ENCODE data around the gene MGLL.
"Not testable (repeated sequence)": the region's sequence is repeated elsewhere in the genome, so short reads cannot be mapped to it uniquely, and the experiment has no call there.

MGLL gene

DNA sequence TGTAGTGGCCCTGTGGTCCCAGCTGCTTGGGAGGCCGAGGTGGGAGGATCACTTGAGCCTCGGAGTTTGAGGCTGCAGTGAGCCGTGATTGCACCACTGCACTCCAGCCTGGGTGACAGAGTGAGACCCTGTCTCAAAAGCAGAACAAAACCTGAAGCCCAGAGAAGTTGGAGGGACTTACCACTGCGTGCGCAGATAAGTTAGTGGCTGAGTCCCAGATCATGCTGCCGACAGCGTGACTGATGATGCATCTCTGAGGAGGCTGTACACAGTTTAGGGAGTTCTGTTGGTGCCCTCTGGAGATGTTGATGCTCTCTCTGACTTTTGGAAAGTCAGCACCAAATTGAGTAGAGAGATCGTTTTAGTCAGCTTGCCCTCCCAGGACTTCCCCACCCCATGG, 165.4 kb downstream of the MGLL start:
- Histone ChIP-seq H3K4me3 (ENCODE audit: low read depth in 1 of 5, low read length in 5 of 5) (no peak overlapping the region), H3K27me3 (ENCODE audit: control insufficient read depth in 5 of 5, insufficient read depth in 4 of 5, low read length in 5 of 5) (no peaks in the 10 kb centered on the region), H3K27ac (ENCODE audit: low read depth, low read length) (no peak overlapping the region), H3K9ac (ENCODE audit: low read length in 5 of 5) (no peak overlapping the region), H3K36me3 (ENCODE audit: control insufficient read depth in 5 of 5, insufficient read depth in 5 of 5, low read length in 5 of 5) (no peaks in the 10 kb centered on the region), H3K9me3 (ENCODE audit: control insufficient read depth in 5 of 5, low read length in 5 of 5) (no peaks in the 10 kb centered on the region), H3K4me1 (ENCODE audit: control insufficient read depth in 5 of 5, insufficient read depth in 5 of 5, low read length in 5 of 5) (peaks cover 0 to 14% (median 7%) of the 10 kb centered on the region in 5 donors)

DNA sequence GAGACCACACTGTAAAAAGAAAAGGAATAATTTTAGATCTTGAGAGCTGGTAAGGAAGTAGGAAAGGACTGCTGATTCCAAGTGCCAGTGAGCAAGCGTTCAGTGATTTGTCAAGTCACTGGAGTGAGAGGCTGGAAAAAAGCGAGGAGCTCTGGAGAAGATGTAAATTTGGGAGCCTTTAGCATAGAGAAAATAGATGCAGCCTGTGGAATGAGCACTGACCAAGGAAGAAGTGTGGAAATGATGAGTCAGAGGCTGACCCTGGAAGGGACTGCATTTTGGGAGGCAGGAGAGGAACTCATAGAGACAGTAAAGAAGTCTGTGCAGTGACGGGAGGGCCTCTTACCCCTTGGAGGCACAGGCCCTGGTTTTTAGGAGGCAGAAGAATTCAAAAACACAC, 166.7 kb downstream of the MGLL start:
- Histone ChIP-seq H3K4me3 (ENCODE audit: low read depth in 1 of 5, low read length in 5 of 5) (no peak overlapping the region), H3K36me3 (ENCODE audit: control insufficient read depth in 5 of 5, insufficient read depth in 5 of 5, low read length in 5 of 5) (no peaks in the 10 kb centered on the region), H3K27me3 (ENCODE audit: control insufficient read depth in 5 of 5, insufficient read depth in 4 of 5, low read length in 5 of 5) (no peaks in the 10 kb centered on the region), H3K9me3 (ENCODE audit: control insufficient read depth in 5 of 5, low read length in 5 of 5) (no peaks in the 10 kb centered on the region), H3K4me1 (ENCODE audit: control insufficient read depth in 5 of 5, insufficient read depth in 5 of 5, low read length in 5 of 5) (peaks cover 0 to 14% (median 7%) of the 10 kb centered on the region in 5 donors), H3K27ac (ENCODE audit: low read depth, low read length) (no peak overlapping the region), H3K9ac (ENCODE audit: low read length in 5 of 5) (no peak overlapping the region)

DNA sequence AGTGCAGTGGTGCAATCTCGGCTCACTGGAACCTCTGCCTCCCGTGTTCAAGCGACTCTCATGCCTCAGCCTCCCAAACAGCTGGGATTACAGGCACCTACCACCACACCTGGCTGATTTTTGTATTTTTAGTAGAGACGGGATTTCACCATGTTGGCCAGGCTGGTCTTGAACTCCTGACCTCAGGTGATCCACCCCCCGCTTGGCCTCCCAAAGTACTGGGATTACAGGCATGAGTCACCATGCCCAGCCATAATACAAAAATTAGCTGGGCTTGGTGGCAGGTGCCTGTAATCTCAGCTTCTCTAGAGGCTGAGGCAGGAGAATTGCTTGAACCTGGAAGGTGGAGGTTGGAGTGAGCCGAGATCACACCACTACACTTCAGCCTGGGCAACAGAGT, 167.3 kb downstream of the MGLL start:
- H3K27me3 ChIP-seq (ENCODE audit: control insufficient read depth in 5 of 5, insufficient read depth in 4 of 5, low read length in 5 of 5); H3K27ac ChIP-seq (ENCODE audit: low read depth, low read length); H3K36me3 ChIP-seq (ENCODE audit: control insufficient read depth in 5 of 5, insufficient read depth in 5 of 5, low read length in 5 of 5); H3K9me3 ChIP-seq (ENCODE audit: control insufficient read depth in 5 of 5, low read length in 5 of 5); H3K9ac ChIP-seq (ENCODE audit: low read length in 5 of 5); H3K4me3 ChIP-seq (ENCODE audit: low read depth in 1 of 5, low read length in 5 of 5): not testable (repeated sequence)
- H3K4me1 ChIP-seq (ENCODE audit: control insufficient read depth in 5 of 5, insufficient read depth in 5 of 5, low read length in 5 of 5), result peaks cover 0 to 14% (median 7%) of the 10 kb centered on the region in 5 donors

DNA sequence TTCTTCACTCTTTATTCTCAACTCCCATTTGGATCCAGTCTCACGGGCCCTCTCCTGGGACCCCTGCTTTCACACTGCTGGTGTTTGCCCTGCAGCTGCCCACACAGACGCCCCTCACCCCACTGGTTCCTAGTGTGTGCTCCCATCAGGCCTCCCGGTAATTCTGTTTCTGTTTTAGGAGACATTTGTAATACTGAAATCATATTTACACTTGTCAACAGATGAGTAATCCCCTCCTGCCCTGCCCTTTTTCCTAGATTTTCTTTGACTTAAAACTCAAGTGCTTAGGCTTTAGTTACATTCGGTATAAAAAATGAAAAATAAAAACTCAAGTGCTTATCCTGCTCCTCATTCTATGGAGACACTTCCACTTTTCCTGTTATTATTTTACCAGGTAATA, 167.9 kb downstream of the MGLL start:
- no peak overlapping the region for H3K9ac ChIP-seq (ENCODE audit: low read length in 5 of 5)
- no peaks in the 10 kb centered on the region for H3K9me3 ChIP-seq (ENCODE audit: control insufficient read depth in 5 of 5, low read length in 5 of 5)
- peaks cover 0 to 14% (median 7%) of the 10 kb centered on the region in 5 donors for H3K4me1 ChIP-seq (ENCODE audit: control insufficient read depth in 5 of 5, insufficient read depth in 5 of 5, low read length in 5 of 5)
- no peaks in the 10 kb centered on the region for H3K27me3 ChIP-seq (ENCODE audit: control insufficient read depth in 5 of 5, insufficient read depth in 4 of 5, low read length in 5 of 5)
- no peaks in the 10 kb centered on the region for H3K36me3 ChIP-seq (ENCODE audit: control insufficient read depth in 5 of 5, insufficient read depth in 5 of 5, low read length in 5 of 5)
- H3K27ac ChIP-seq (ENCODE audit: low read depth, low read length), result no peak overlapping the region
- H3K4me3 ChIP-seq (ENCODE audit: low read depth in 1 of 5, low read length in 5 of 5), result no peak overlapping the region

DNA sequence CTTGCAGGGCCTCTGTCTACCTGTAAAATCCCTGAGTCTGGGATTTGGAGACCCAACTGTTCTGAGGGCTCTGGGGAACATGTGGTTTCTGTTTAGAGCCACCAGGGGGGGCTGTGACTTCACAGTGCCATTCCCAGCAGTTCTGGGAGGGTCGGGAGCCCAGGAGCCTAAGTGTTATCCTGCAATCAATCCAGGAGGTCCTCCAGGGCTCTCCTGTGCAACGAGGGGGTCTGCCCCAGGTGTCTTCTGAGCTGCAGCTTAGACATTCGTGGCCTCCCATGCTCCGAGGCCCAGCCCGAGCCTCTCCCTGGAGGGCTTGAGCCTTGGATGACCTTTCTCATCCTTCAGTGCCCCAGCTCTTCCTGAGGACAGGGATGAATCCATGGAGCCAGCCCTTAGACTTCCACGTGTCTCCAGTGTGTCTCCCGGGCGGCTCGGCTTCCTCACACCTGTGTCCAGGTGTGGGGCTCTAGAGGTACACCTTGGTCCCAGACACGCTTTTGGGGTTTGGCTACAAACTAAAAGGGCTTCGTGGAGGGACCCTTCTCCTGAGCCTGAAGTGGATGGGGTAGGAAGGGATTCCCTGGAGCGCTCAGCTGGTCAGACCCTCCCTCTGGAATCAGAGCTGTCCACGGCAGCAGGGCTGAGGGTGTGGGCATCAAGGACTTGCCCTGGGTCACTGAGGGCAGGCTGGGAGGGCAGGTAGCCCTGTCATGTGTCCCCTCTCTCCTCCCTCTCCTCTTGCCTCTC, 169.9 kb downstream of the MGLL start:
- Histone ChIP-seq H3K9ac (ENCODE audit: low read length in 5 of 5) (no peak overlapping the region), H3K4me3 (ENCODE audit: low read depth in 1 of 5, low read length in 5 of 5) (no peak overlapping the region), H3K27me3 (ENCODE audit: control insufficient read depth in 5 of 5, insufficient read depth in 4 of 5, low read length in 5 of 5) (no peaks in the 10 kb centered on the region), H3K4me1 (ENCODE audit: control insufficient read depth in 5 of 5, insufficient read depth in 5 of 5, low read length in 5 of 5) (peaks cover 0 to 14% (median 7%) of the 10 kb centered on the region in 5 donors), H3K9me3 (ENCODE audit: control insufficient read depth in 5 of 5, low read length in 5 of 5) (no peaks in the 10 kb centered on the region), H3K27ac (ENCODE audit: low read depth, low read length) (no peak overlapping the region), H3K36me3 (ENCODE audit: control insufficient read depth in 5 of 5, insufficient read depth in 5 of 5, low read length in 5 of 5) (no peaks in the 10 kb centered on the region)

DNA sequence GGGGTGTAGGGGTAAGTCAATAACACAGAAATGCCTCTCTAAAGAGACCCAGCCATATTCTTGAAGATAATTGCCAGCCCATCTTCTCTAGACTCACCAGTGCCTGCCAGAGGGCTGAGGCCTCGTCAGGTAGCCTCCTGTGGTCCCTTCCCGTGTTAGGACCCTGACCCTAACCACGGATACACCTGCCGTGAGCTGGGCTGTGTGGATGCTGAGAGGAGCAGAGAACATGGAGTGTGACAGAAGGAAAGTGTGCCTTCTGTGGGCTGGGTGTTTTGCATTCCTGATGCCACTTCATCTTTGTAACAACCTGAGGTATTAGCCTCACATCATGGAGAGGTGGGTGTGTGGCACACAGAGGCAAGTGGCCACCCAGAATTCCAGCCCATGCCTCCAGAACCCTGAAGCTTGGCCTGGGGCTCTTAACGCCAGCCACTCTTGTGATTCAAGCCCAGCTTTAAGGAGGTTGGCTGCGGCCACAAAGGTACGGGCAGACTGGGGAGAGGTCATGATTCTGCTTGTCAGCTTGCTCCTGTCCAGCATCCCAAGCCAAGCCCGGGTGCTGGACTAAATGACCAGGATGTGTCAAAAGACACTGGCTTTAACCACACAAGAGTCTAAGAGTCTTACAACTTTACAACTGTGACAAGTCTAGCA, 170.7 kb downstream of the MGLL start:
- H3K4me1 ChIP-seq (ENCODE audit: control insufficient read depth in 5 of 5, insufficient read depth in 5 of 5, low read length in 5 of 5), result peaks cover 0 to 14% (median 7%) of the 10 kb centered on the region in 5 donors
- no peaks in the 10 kb centered on the region for H3K9me3 ChIP-seq (ENCODE audit: control insufficient read depth in 5 of 5, low read length in 5 of 5)
- no peak overlapping the region for H3K9ac ChIP-seq (ENCODE audit: low read length in 5 of 5)
- no peak overlapping the region for H3K27ac ChIP-seq (ENCODE audit: low read depth, low read length)
- no peak overlapping the region for H3K4me3 ChIP-seq (ENCODE audit: low read depth in 1 of 5, low read length in 5 of 5)
- H3K36me3 ChIP-seq (ENCODE audit: control insufficient read depth in 5 of 5, insufficient read depth in 5 of 5, low read length in 5 of 5), result no peaks in the 10 kb centered on the region
- H3K27me3 ChIP-seq (ENCODE audit: control insufficient read depth in 5 of 5, insufficient read depth in 4 of 5, low read length in 5 of 5), result no peaks in the 10 kb centered on the region

DNA sequence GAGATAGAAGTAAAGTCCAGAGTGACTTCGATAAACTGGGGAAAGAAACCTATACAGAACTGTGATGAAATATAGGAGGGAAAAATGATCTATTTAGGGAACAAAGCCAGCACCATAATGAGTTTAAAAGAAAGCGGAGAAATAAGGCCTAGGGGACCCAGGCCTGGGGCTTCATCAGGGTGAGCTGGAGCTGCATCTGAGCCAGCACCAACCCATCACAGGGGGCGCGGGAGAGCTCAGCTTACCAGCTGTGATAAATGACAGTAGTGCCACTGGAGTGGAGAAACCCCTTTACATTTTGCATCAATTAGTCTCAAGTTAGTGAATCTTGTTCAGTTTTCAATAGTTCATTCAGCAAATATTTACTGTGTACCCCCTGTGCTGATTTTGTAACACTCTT, 172.1 kb downstream of the MGLL start:
- Histone ChIP-seq H3K4me3 (ENCODE audit: low read depth in 1 of 5, low read length in 5 of 5) (no peak overlapping the region), H3K4me1 (ENCODE audit: control insufficient read depth in 5 of 5, insufficient read depth in 5 of 5, low read length in 5 of 5) (peaks cover 0 to 14% (median 7%) of the 10 kb centered on the region in 5 donors)

DNA sequence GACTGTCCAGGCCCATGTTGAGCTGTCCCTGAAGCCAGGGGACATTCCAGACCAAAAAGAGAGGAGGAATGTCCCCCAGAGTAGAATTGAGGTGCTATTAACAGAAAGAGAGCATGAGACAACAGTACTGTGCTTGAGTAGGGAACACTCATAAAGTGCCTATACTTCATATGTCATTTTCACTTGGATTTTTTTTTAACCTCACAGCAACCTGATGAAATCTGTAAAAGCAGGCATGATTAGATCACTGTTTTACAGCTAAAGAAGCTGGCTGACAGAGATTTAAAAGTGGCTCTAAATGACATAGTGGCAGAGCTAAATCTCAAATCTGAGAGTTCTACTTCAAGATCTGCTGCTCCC, 174.5 kb downstream of the MGLL start:
- Histone ChIP-seq H3K4me1 (ENCODE audit: control insufficient read depth in 5 of 5, insufficient read depth in 5 of 5, low read length in 5 of 5) (peaks cover 2 to 15% (median 5%) of the 10 kb centered on the region in 5 donors), H3K27me3 (ENCODE audit: control insufficient read depth in 5 of 5, insufficient read depth in 4 of 5, low read length in 5 of 5) (no peaks in the 10 kb centered on the region), H3K9ac (ENCODE audit: low read length in 5 of 5) (no peak overlapping the region), H3K9me3 (ENCODE audit: control insufficient read depth in 5 of 5, low read length in 5 of 5) (no peaks in the 10 kb centered on the region), H3K36me3 (ENCODE audit: control insufficient read depth in 5 of 5, insufficient read depth in 5 of 5, low read length in 5 of 5) (no peaks in the 10 kb centered on the region), H3K27ac (ENCODE audit: low read depth, low read length) (no peak overlapping the region), H3K4me3 (ENCODE audit: low read depth in 1 of 5, low read length in 5 of 5) (no peak overlapping the region)

More for the DNA sequence above, 172.1 kb downstream of the MGLL start:
- no peak overlapping the region for H3K9ac ChIP-seq (ENCODE audit: low read length in 5 of 5)
- no peak overlapping the region for H3K27ac ChIP-seq (ENCODE audit: low read depth, low read length)
- no peaks in the 10 kb centered on the region for H3K9me3 ChIP-seq (ENCODE audit: control insufficient read depth in 5 of 5, low read length in 5 of 5)
- H3K36me3 ChIP-seq (ENCODE audit: control insufficient read depth in 5 of 5, insufficient read depth in 5 of 5, low read length in 5 of 5), result no peaks in the 10 kb centered on the region
- no peaks in the 10 kb centered on the region for H3K27me3 ChIP-seq (ENCODE audit: control insufficient read depth in 5 of 5, insufficient read depth in 4 of 5, low read length in 5 of 5)

DNA sequence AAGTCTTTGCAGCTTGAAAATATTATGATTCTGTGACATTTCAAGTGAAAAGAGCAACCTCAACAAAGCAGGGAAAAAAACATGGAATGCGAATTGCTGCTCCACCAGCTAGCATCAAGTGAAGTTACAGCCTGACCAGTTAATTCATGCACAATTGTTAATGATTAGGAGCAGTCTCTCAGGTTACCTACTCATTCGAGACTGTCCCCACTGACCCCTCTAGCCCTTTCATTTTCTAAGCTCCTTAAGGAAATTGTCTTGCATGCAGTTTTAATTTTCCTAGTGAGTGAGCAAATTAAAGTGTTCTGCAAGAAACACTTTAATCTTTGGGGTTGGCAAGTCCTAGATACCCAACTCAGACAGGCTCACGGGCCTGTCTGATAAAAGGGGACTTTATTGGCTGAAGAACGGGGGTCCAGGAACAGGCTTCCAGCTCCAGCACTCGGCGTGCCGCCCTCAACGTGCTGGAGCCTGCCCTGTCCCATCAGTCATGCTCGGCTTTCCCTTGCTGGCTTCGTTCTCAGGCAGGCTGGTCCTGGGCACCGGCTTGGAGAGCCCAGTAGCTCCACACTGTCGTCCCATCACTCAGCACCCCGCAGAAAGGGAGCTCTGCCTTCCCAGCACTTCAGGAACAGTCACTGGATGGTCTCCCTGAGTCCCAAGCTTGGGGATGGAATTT, 175.0 kb downstream of the MGLL start:
- Histone ChIP-seq H3K9ac (ENCODE audit: low read length in 5 of 5) (no peak overlapping the region), H3K27ac (ENCODE audit: low read depth, low read length) (no peak overlapping the region), H3K27me3 (ENCODE audit: control insufficient read depth in 5 of 5, insufficient read depth in 4 of 5, low read length in 5 of 5) (no peaks in the 10 kb centered on the region), H3K4me3 (ENCODE audit: low read depth in 1 of 5, low read length in 5 of 5) (no peak overlapping the region), H3K36me3 (ENCODE audit: control insufficient read depth in 5 of 5, insufficient read depth in 5 of 5, low read length in 5 of 5) (no peaks in the 10 kb centered on the region), H3K4me1 (ENCODE audit: control insufficient read depth in 5 of 5, insufficient read depth in 5 of 5, low read length in 5 of 5) (peaks cover 1 to 12% (median 2%) of the 10 kb centered on the region in 5 donors), H3K9me3 (ENCODE audit: control insufficient read depth in 5 of 5, low read length in 5 of 5) (no peaks in the 10 kb centered on the region)

DNA sequence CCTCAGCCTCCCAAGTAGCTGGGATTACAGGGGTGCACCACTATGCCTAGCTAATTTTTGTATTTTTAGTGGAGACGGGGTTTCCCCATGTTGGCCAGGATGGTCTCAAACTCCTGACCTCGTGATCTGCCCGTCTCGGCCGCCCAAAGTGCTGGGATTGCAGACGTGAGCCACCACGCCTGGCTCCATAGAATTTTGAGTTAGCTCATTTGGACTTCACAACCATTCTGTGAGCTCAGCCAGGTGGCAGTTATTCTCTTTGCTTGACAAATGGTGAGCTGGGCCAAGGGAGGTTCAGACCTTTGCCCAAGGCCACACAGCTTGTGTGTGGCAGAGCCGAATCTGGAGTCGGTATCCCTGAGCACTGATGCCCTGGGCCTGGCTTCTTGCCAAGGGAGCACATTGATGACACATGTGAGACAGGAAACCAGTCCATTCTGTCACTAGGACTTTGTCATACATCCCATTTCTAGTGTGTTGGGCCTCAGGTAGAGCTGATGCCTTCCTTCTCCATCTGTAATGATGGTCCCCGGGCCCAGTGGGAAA, 175.7 kb downstream of the MGLL start:
- peaks cover 0 to 9% (median 2%) of the 10 kb centered on the region in 5 donors for H3K4me1 ChIP-seq (ENCODE audit: control insufficient read depth in 5 of 5, insufficient read depth in 5 of 5, low read length in 5 of 5)
- no peaks in the 10 kb centered on the region for H3K36me3 ChIP-seq (ENCODE audit: control insufficient read depth in 5 of 5, insufficient read depth in 5 of 5, low read length in 5 of 5)
- no peaks in the 10 kb centered on the region for H3K27me3 ChIP-seq (ENCODE audit: control insufficient read depth in 5 of 5, insufficient read depth in 4 of 5, low read length in 5 of 5)
- H3K9ac ChIP-seq (ENCODE audit: low read length in 5 of 5), result no peak overlapping the region
- H3K9me3 ChIP-seq (ENCODE audit: control insufficient read depth in 5 of 5, low read length in 5 of 5), result no peaks in the 10 kb centered on the region
- no peak overlapping the region for H3K27ac ChIP-seq (ENCODE audit: low read depth, low read length)
- H3K4me3 ChIP-seq (ENCODE audit: low read depth in 1 of 5, low read length in 5 of 5), result no peak overlapping the region

All from subcutaneous abdominal adipose tissue (tissue), 5 donors.